Stimulated activated CD4-positive, alpha-beta T cell treated with anti-CD3 and anti-CD28 coated beads, Interleukin-1b, Interleukin-23, amount 100 ng/mL, for 48 hours (primary cell): ENCODE measurements around the gene RUFY1.
A peak's percentile ranks its signal among the peaks of the same experiment; 100 is the strongest.
"Not testable (repeated sequence)": the region's sequence is repeated elsewhere in the genome, so short reads cannot be mapped to it uniquely, and the experiment has no call there.

ENCODE experiments used
- DNase-seq: peaks from one replicate; pipeline ENCODE4 v3.0.0-alpha.2; 2020

The RUFY1 gene

GRCh38 chr5:179623003-179623905 is 72.9 kb downstream of the RUFY1 start, which contains the start of gene HNRNPH1:
TSS of gene HNRNPH1 (minus strand) at chr5:179623671. CDS start at chr5:179623133, 538 bp downstream.
- peak; percentile 99 for DNase-seq

GRCh38 chr5:179623906-179624741 is 73.8 kb downstream of the RUFY1 start:
- DNase-seq = peak; percentile 77

GRCh38 chr5:179624841-179625271 is 74.5 kb downstream of the RUFY1 start:
- no peak for DNase-seq

GRCh38 chr5:179633501-179634369 is 83.4 kb downstream of the RUFY1 start:
- not testable (repeated sequence) for DNase-seq

DNA sequence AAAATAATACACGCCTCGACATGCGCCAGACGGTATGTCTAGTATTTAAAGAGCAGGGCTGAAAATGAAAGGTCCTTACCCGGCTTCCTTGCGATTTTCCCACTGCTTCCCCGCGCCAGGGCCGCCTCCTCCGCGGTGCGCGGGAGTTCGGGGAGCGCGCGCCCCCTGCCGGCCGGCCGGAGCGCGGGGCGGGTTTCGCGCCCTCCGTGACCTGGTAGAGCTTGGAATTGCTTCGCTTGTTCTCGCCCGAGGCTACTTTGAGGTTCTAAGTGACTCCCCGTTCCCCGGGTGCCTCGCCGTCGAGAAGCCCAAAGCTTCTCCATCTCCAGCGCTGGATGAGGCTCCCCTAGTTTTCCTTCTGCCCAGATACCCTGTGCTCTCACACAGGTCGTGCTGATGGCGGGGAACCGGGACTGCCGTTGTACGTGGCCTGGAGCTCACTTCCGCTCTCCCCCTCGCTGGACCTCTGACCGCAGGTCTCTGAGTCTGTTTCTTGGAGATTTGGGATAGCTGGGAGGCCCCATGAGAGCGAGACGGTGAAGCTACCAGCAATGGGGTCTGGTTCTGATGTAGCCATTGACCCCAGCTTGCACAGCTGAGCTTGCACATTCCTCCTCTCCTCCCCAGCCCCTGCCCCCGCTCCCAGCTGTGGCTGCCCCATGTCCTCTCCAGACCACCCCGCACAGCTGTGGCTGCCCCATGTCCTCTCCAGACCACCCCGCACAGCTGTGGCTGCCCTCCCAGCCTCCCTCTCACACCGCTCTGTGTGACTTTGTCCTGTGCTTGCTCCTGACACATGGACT is 84.2 kb downstream of the RUFY1 start:
- not testable (repeated sequence) for DNase-seq

GRCh38 chr5:179639296-179639695 is 88.9 kb downstream of the RUFY1 start:
- DNase-seq = not testable (repeated sequence)

GRCh38 chr5:179641745-179642144 is 91.4 kb downstream of the RUFY1 start:
- not testable (repeated sequence) for DNase-seq

DNA sequence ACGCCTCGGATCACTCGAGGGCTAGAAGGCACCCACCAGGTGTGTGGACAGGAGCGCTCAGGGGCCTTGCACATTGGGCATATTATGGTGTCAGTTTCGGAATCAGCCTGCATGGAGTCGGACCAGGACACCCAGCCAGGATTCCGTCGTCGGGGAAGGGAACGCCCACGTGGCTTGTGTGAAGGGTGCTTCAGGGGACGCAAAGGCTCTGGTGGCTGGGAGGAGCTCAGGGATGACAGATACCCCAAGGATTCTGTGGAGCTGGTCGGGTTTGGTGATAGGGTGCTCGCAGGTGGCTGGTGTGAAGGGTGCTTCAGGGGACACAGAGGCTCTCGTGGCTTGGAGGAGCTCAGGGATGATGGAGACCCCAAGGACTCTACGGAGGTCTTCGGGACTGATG is 92.3 kb downstream of the RUFY1 start:
- not testable (repeated sequence) for DNase-seq

DNA sequence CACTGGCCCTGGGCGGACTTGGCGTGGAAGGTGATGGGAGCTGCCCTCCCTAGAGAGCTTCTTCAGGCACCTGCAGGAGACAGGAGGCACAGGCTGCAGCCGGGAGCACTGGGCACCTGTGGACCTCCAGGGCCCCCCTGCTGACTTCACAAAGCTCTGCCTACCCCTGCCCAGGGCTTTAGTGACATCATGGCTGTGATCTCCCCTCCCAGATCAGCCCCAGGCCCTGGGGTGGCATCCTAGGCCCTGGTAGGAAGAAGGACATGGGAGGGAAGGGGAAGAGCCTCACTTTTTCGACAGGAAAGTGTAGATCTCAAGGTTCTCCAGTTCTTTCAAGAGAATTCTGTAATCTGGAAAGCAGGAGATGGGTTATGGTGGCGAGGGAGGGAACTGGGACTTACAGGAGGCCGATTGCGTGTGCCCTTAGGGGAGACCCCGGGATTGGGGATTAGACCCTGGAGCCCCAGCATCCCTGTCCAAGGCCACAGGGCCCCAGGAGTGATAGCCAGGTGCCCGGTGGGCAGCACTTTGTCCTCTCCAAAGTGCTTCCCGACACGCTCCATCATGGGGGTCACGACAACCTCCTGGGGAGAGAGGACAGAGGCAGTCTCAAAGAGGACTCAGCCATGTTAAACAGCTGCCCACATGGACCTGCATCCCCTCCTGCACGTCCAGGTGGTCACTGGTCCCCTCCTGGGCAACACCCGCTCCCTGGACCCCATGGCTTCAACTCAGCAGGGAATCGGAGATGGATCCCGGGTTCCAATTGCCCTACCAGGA is 93.0 kb downstream of the RUFY1 start:
- not testable (repeated sequence) for DNase-seq

DNA sequence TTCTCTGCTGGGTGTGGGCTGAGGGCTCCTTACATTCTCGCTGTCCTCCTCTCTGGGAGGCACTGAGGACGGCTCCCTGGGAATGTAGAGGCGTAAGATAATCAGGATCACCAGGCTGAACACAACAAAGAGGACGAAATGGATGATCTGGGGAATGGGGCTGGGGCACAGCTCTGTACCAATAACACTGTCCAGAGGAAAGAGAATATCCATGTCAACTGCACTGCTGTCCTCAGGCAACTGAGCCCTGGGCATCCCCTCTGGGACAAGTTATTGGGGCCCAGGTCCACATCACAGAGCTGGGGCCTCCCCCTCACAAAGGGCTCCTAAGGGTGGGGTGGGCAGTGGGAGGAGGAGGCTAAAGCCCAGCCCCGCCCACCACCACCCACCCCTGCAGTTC is 94.4 kb downstream of the RUFY1 start:
- DNase-seq = not testable (repeated sequence)

- DNase-seq = no peak
These were observed 98.1 kb downstream of the RUFY1 start for GRCh38 chr5:179648410-179648809.

- DNase-seq = not testable (repeated sequence)
These were observed 98.9 kb downstream of the RUFY1 start for GRCh38 chr5:179649166-179649703.

DNA sequence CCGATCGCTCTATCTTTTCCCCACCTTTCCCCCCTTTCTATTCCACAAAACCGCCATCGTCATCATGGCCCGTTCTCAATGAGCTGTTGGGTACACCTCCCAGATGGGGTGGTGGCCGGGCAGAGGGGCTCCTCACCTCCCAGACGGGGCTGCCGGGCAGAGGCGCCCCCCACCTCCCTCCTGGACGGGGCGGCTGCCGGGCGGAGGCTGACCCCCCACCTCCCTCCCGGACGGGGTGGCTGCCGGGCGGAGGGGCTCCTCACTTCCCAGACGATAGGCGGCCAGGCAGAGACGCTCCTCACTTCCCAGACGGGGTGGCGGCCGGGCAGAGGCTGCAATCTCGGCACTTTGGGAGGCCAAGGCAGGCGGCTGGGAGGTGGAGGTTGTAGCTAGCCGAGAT is 99.9 kb downstream of the RUFY1 start:
- not testable (repeated sequence) for DNase-seq

DNA sequence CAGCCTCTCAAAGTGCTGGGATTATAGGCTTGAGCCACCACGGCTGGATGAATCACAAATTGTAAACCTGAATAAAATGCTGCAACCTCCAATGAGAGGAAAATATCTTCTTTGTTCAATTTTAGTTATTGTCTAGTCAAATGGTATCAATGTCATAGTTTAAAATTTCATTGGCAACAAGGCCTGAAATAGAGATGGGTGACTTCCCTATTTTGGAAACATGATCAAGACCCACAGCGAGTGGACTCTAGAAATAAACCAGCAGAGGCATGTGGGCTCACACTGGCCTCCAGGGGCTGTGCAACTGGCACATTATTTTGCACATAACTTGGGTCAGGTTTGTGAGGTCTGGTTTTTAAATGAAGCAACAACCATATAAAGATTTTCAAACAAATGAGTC is 102.8 kb downstream of the RUFY1 start:
- not testable (repeated sequence) for DNase-seq

GRCh38 chr5:179657302-179658178 is 107.2 kb downstream of the RUFY1 start:
- DNase-seq = peak; percentile 11

GRCh38 chr5:179658179-179658856 is 108.0 kb downstream of the RUFY1 start:
- not testable (repeated sequence) for DNase-seq
